B cell (primary cell): ENCODE measurements around the gene GALNT7. TPM values are rescaled to one million over a fixed set of nuclear protein-coding genes. Genes with fewer than 3 reads are reported as not detected.

Source experiments
- ATAC-seq: fragments of 200-7000 bp; cut with Tn5 transposase; one replicate; pipeline ENCODE4 v1.10.0; 2021; ENCODE audit warnings: low read depth, mild to moderate bottlenecking, moderate number of reproducible peaks, moderate library complexity
- CTCF ChIA-PET: fragments of 350-600 bp; sonication (Branson Sonifier 250); formaldehyde crosslinking; loops from one replicate; lab custom pipeline; 2021; ENCODE audit warnings: antibody characterized with exemption, inconsistent platforms; lab: Charles Lee
- POLR2A ChIA-PET: fragments of 350-600 bp; sonication (Branson Sonifier 250); formaldehyde crosslinking; loops from one replicate; lab custom pipeline; 2021; ENCODE audit warnings: antibody characterized with exemption; lab: Charles Lee
- DNase-seq: peaks from one replicate; pipeline ENCODE4 v3.0.0; 2013
- H2AFZ ChIP-seq: 2 replicates; pipeline ENCODE4 v1.6.1; 2012; ENCODE audit warnings: mild to moderate bottlenecking, low read depth, low read length; ENCODE audit not compliant: insufficient read depth, poor library complexity, severe bottlenecking
- H3K27ac ChIP-seq, 2 donors: 1 replicate in 1 of 2; 2 replicates in 1 of 2; pipeline ENCODE4 v1.5.1; 2012 to 2013; ENCODE audit warnings: low read length in 2 of 2, mild to moderate bottlenecking in 2 of 2, moderate library complexity in 1 of 2
- H3K27me3 ChIP-seq, 4 experiments: fragments of 200-600 bp in 1 of 4; sonication (generic) in 1 of 4; replicated peaks in 1 of 4; 1 replicate in 2 of 4; 2 replicates in 2 of 4; pipeline versions ENCODE4 v1.6.1 to v1.7.0; 2013 to 2016; ENCODE audit warnings: low read length in 3 of 4, mild to moderate bottlenecking in 2 of 4, mixed read lengths in 1 of 4, moderate library complexity in 1 of 4; ENCODE audit not compliant: insufficient read depth in 4 of 4, control insufficient read depth in 3 of 4; ENCODE audit errors: control extremely low read depth in 1 of 4
- H3K36me3 ChIP-seq, 2 experiments: replicated peaks in 1 of 2; 1 replicate in 1 of 2; 2 replicates in 1 of 2; pipeline versions ENCODE4 v1.6.1 to v1.7.1; 2013; ENCODE audit warnings: low read length in 1 of 2; ENCODE audit not compliant: insufficient read depth in 2 of 2, control insufficient read depth in 1 of 2; ENCODE audit errors: control extremely low read depth in 1 of 2, extremely low read depth in 1 of 2
- H3K4me1 ChIP-seq, 2 donors: fragments of 200-600 bp in 1 of 2; sonication (generic) in 1 of 2; 1 replicate in 1 of 2; 2 replicates in 1 of 2; pipeline versions ENCODE4 v1.5.1 to v1.6.1; 2013 to 2017; ENCODE audit warnings: low read length in 2 of 2; ENCODE audit not compliant: control insufficient read depth in 2 of 2, insufficient read depth in 2 of 2
- H3K4me2 ChIP-seq: replicated peaks from 2 replicates; pipeline ENCODE3; 2012; ENCODE audit warnings: mild to moderate bottlenecking, low read depth, low read length; ENCODE audit not compliant: poor library complexity, severe bottlenecking
- H3K4me3 ChIP-seq, 5 experiments: fragments of 200-600 bp in 1 of 5; sonication (generic) in 1 of 5; 1 replicate in 3 of 5; 2 replicates in 2 of 5; pipeline versions ENCODE4 v1.5.1 to v1.7.0; 2011 to 2016; ENCODE audit warnings: low read length in 4 of 5, mild to moderate bottlenecking in 4 of 5, low read depth in 2 of 5, control low read depth in 1 of 5, moderate library complexity in 1 of 5; ENCODE audit not compliant: insufficient read depth in 1 of 5; ENCODE audit errors: control extremely low read depth in 1 of 5, extremely low read depth in 1 of 5
- H3K79me2 ChIP-seq: fragments of 200-600 bp; sonication (generic); one replicate; pipeline ENCODE4 v1.6.0; 2016; ENCODE audit warnings: low read length; ENCODE audit not compliant: control insufficient read depth, insufficient read depth
- H3K9ac ChIP-seq: fragments of 200-600 bp; sonication (generic); 2 replicates; pipeline ENCODE4 v1.6.1; 2017; ENCODE audit warnings: mild to moderate bottlenecking, low read length, moderate library complexity
- H3K9me3 ChIP-seq, 3 donors: one replicate each; pipeline versions ENCODE4 v1.6.1 to v1.7.1; 2013; ENCODE audit warnings: low read length in 2 of 3; ENCODE audit not compliant: control insufficient read depth in 2 of 3, insufficient read depth in 1 of 3; ENCODE audit errors: control extremely low read depth in 1 of 3
- H4K20me1 ChIP-seq: 2 replicates; pipeline ENCODE4 v1.6.0; 2012; ENCODE audit warnings: mild to moderate bottlenecking, low read length; ENCODE audit not compliant: insufficient read depth, control insufficient read depth, poor library complexity, severe bottlenecking
- H3K27ac Mint-ChIP-seq: one replicate; pipeline ENCODE4 v1.8.0; 2021; ENCODE audit warnings: mixed read lengths
- H3K27me3 Mint-ChIP-seq: one replicate; pipeline ENCODE4 v1.8.0; 2021; ENCODE audit warnings: mixed read lengths
- H3K4me1 Mint-ChIP-seq: one replicate; pipeline ENCODE4 v1.8.0; 2021; ENCODE audit warnings: mixed read lengths
- H3K4me3 Mint-ChIP-seq: one replicate; pipeline ENCODE4 v1.8.0; 2021; ENCODE audit warnings: mixed read lengths
- H3K9me3 Mint-ChIP-seq: one replicate; pipeline ENCODE4 v1.8.0; 2022; ENCODE audit warnings: mixed read lengths; ENCODE audit not compliant: insufficient read depth
- CTCF ChIP-seq: fragments of 200-600 bp; IDR thresholded peaks from one replicate; pipeline ENCODE4 v1.8.0; 2022; ENCODE audit warnings: antibody characterized with exemption, mild to moderate bottlenecking
- EZH2 ChIP-seq: IDR thresholded peaks from 2 replicates; pipeline ENCODE4 v1.6.1; 2012; ENCODE audit warnings: borderline replicate concordance, low read depth, mild to moderate bottlenecking, moderate library complexity, low read length; ENCODE audit not compliant: insufficient read depth, poor library complexity, severe bottlenecking
- WGBS: methylation state at CpG from one replicate; pipeline ENCODE4 v1.1.5; 2013; ENCODE audit warnings: missing lambda C conversion rate; ENCODE audit not compliant: insufficient coverage; 5-methylcytosine and 5-hydroxymethylcytosine counted together
- intact Hi-C: fragments of 100-400 bp; cut with micrococcal nuclease; formaldehyde crosslinking; loops from one replicate; pipeline ENCODE4 v1.10.0; 2022
- polyA plus RNA-seq: library from polyadenylated mRNA; depleted of rRNA; stranded (reverse); fragments of >200 nt; gene quantifications from 2 replicates; pipeline ENCODE4 v1.2.3, GENCODE V29; 2012
- total RNA-seq, 2 donors: library from RNA; stranded (reverse); fragments of 120-200 nt in 1 of 2; gene quantifications; 1 replicate in 1 of 2; 2 replicates in 1 of 2; pipeline versions ENCODE4 v1.2.3 to v1.2.4, GENCODE V29; 2013 to 2022

Gene GALNT7
- total and polyA plus RNA-seq, 2 donors (not counting 1 experiment from before 2014, with no cell fraction given), result 5.8 to 23.7 TPM

- H4K20me1 ChIP-seq, result peaks cover 23% of the 10 kb centered on the region
- WGBS, result 91% methylated on average over 1 of the region's 7 CpGs
- H3K27me3 ChIP-seq, result no peaks in the 10 kb centered on the region
- H2AFZ ChIP-seq, result no peak overlapping the region
- H3K36me3 ChIP-seq, result no peaks in the 10 kb centered on the region
- peaks cover 91% of the 10 kb centered on the region for H3K79me2 ChIP-seq
- ATAC-seq (no peak), DNase-seq (no peak)
- intact Hi-C loops, result no loop called here
- Mint-ChIP-seq H3K9me3 (no peaks in the 10 kb centered on the region), H3K27ac (no peak overlapping the region), H3K27me3 (no peaks in the 10 kb centered on the region), H3K4me1 (peaks cover 46% of the 10 kb centered on the region), H3K4me3 (no peak overlapping the region)
- TF ChIP-seq EZH2 (no peak), CTCF (no peak)
- POLR2A ChIA-PET, result no interaction called here
- peaks cover 0 to 7% (median 0%) of the 10 kb centered on the region in 3 donors for H3K9me3 ChIP-seq
- H3K4me1 ChIP-seq, result peaks cover 7 to 10% of the 10 kb centered on the region in 2 donors
- no peak overlapping the region for H3K9ac ChIP-seq
- H3K4me2 ChIP-seq, result no peak overlapping the region
- no peak overlapping the region for H3K4me3 ChIP-seq
- no peak overlapping the region for H3K27ac ChIP-seq
- CTCF ChIA-PET, result no interaction called here
These were observed 20.0 kb downstream of the GALNT7 start for GRCh38 chr4:173188648-173189047.

GRCh38 chr4:173189117-173189693 is 20.6 kb downstream of the GALNT7 start:
- no peak overlapping the region for H3K9ac ChIP-seq
- H3K4me3 Mint-ChIP-seq, result no peak overlapping the region
- no peak for ATAC-seq
- H3K4me1 ChIP-seq, result peaks cover 7 to 10% of the 10 kb centered on the region in 2 donors
- H3K36me3 ChIP-seq, result no peaks in the 10 kb centered on the region
- no peaks in the 10 kb centered on the region for H3K9me3 Mint-ChIP-seq
- no peak overlapping the region for H3K27ac ChIP-seq
- TF ChIP-seq EZH2 (no peak), CTCF (no peak)
- H3K4me1 Mint-ChIP-seq, result peaks cover 48% of the 10 kb centered on the region
- H2AFZ ChIP-seq, result no peak overlapping the region
- intact Hi-C loops, result no loop called here
- no peak overlapping the region for H3K27ac Mint-ChIP-seq
- no peak overlapping the region for H3K4me3 ChIP-seq
- no peak overlapping the region for H3K4me2 ChIP-seq
- no peaks in the 10 kb centered on the region for H3K27me3 Mint-ChIP-seq
- ChIA-PET CTCF (no interaction called here), POLR2A (no interaction called here)
- H3K9me3 ChIP-seq, result peaks cover 0 to 2% (median 0%) of the 10 kb centered on the region in 3 donors
- H3K79me2 ChIP-seq, result peaks cover 92% of the 10 kb centered on the region
- DNase-seq, result no peak
- no CpG with 5 or more reads among the region's 4 CpGs for WGBS
- H4K20me1 ChIP-seq, result peaks cover 22% of the 10 kb centered on the region
- H3K27me3 ChIP-seq, result no peaks in the 10 kb centered on the region
